Measurements from ENCODE around the gene NFS1. TPM values are rescaled to one million over a fixed set of nuclear protein-coding genes. Genes with fewer than 3 reads are reported as not detected.
"Not testable (repeated sequence)": the region's sequence is repeated elsewhere in the genome, so short reads cannot be mapped to it uniquely, and the experiment has no call there.

Gene NFS1
- total RNA-seq, 2 experiments from 2014 or later, result 41.3 to 56.2 TPM

DNA sequence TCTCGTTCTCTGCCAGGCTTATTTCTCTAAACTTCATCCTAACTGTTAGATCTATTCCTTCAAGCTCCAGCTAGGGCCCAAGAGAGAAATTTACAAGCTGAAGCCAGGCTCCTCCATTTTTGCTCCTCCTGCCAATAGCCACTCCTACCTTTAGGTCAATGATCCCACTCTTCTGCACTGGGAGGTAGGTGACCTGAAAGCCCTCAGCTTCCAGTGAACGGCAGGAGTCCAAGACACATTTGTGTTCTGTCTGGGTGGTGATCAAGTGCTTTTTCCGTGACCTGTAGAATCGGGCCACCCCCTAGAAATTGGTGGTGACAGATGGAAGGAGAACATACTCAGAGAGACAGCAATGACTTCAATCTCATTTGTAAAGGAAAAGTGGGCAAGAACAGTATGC, 8.9 kb downstream of the NFS1 start:
- Histone ChIP-seq H4K20me1 (ENCODE audit: insufficient read depth, low read length) (no peaks in the 10 kb centered on the region), H3K9me3 (ENCODE audit: low read length) (no peaks in the 10 kb centered on the region), H3K36me3 (ENCODE audit: insufficient read depth, low read length) (peaks cover 46% of the 10 kb centered on the region), H3K4me2 (ENCODE audit: low read length) (no peak overlapping the region), H3K27ac (ENCODE audit: low read depth, low read length, poor library complexity, severe bottlenecking) (no peak overlapping the region), H3K4me3 (ENCODE audit: low read depth, low read length, poor library complexity, severe bottlenecking) (no peak overlapping the region), H3K79me2 (ENCODE audit: insufficient read depth, low read depth, low read length) (no peaks in the 10 kb centered on the region), H3K4me1 (ENCODE audit: insufficient read depth, low read length, poor library complexity, severe bottlenecking) (no peaks in the 10 kb centered on the region), H3K9me2 (ENCODE audit: insufficient read depth, low read length) (no peaks in the 10 kb centered on the region), H2AFZ (ENCODE audit: low read length) (no peak overlapping the region)
- TF ChIP-seq, protein P1, sequence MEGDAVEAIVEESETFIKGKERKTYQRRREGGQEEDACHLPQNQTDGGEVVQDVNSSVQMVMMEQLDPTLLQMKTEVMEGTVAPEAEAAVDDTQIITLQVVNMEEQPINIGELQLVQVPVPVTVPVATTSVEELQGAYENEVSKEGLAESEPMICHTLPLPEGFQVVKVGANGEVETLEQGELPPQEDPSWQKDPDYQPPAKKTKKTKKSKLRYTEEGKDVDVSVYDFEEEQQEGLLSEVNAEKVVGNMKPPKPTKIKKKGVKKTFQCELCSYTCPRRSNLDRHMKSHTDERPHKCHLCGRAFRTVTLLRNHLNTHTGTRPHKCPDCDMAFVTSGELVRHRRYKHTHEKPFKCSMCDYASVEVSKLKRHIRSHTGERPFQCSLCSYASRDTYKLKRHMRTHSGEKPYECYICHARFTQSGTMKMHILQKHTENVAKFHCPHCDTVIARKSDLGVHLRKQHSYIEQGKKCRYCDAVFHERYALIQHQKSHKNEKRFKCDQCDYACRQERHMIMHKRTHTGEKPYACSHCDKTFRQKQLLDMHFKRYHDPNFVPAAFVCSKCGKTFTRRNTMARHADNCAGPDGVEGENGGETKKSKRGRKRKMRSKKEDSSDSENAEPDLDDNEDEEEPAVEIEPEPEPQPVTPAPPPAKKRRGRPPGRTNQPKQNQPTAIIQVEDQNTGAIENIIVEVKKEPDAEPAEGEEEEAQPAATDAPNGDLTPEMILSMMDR (conservative IDR thresholded peaks at IDR 0.05; ENCODE audit: low read length), result no peak
- TF ChIP-seq EZH2phosphoT487 (IDR thresholded peaks at IDR 0.05; ENCODE audit: borderline replicate concordance, low read depth, low read length), result no peak
- no peak for DNase-seq (ENCODE audit: low spot score)
- ChIA-PET POLR2A (no interaction called here), CTCF (ENCODE audit: unreplicated experiment) (no interaction called here)
- no TSS peak for BruUV-seq (replicated peaks)
- intact Hi-C loops (cut with micrococcal nuclease; ENCODE audit: unreplicated experiment), result no loop called here

DNA sequence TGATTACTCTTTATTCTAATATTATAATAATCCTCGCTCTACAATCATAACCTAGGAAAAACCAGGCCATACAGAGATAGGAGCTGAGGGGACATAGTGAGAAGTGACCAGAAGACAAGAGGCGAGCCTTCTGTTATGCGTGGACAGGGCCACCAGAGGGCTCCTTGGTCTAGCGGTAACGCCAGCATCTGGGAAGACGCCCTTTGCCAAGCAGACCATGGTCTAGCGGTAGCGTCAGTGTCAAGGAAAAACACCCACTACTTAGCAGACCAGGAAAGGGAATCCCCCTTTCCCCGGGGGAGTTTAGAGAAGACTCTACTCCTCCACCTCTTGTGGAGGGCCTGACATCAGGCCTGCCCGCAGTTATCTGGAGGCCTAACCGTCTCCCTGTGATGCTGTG, 12.3 kb downstream of the NFS1 start:
- peak; percentile 19 for DNase-seq (ENCODE audit: low spot score)
- H4K20me1 ChIP-seq (ENCODE audit: insufficient read depth, low read length); H3K4me2 ChIP-seq (ENCODE audit: low read length); H2AFZ ChIP-seq (ENCODE audit: low read length); H3K4me3 ChIP-seq (ENCODE audit: low read depth, low read length, poor library complexity, severe bottlenecking); POLR2A ChIA-PET; H3K9me3 ChIP-seq (ENCODE audit: low read length); H3K27ac ChIP-seq (ENCODE audit: low read depth, low read length, poor library complexity, severe bottlenecking); CTCF ChIA-PET (ENCODE audit: unreplicated experiment); BruUV-seq (replicated peaks); H3K9me2 ChIP-seq (ENCODE audit: insufficient read depth, low read length); H3K79me2 ChIP-seq (ENCODE audit: insufficient read depth, low read depth, low read length); H3K4me1 ChIP-seq (ENCODE audit: insufficient read depth, low read length, poor library complexity, severe bottlenecking); intact Hi-C loops (cut with micrococcal nuclease; ENCODE audit: unreplicated experiment): not testable (repeated sequence)
- TF ChIP-seq, protein P1 (conservative IDR thresholded peaks at IDR 0.05; ENCODE audit: low read length), result peak; percentile 33; the same call in 1 of the 2 replicates
- H3K36me3 ChIP-seq (ENCODE audit: insufficient read depth, low read length), result peaks cover 35% of the 10 kb centered on the region

DNA sequence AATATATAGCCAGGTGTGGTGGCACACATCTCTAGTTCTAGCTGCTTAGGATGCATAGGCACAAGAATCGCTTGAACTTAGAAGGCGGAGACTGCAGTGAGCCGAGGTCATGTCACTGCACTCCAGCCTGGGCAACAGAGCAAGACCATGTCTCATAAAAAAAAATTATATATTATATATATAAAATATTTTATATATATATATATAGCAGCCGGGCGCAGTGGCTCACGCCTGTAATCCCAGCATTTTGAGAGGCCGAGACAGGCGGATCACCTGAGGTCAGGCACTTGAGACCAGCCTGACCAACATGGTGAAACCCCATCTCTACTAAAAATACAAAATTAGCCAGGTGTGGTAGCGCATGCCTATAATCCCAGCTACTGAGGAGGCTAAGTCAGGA, 13.8 kb downstream of the NFS1 start:
- H3K27ac ChIP-seq (ENCODE audit: low read depth, low read length, poor library complexity, severe bottlenecking); BruUV-seq (replicated peaks); H3K4me1 ChIP-seq (ENCODE audit: insufficient read depth, low read length, poor library complexity, severe bottlenecking); DNase-seq (ENCODE audit: low spot score); CTCF ChIA-PET (ENCODE audit: unreplicated experiment); H3K9me2 ChIP-seq (ENCODE audit: insufficient read depth, low read length); H3K4me3 ChIP-seq (ENCODE audit: low read depth, low read length, poor library complexity, severe bottlenecking); intact Hi-C loops (cut with micrococcal nuclease; ENCODE audit: unreplicated experiment); H3K79me2 ChIP-seq (ENCODE audit: insufficient read depth, low read depth, low read length); H3K4me2 ChIP-seq (ENCODE audit: low read length); H2AFZ ChIP-seq (ENCODE audit: low read length); H4K20me1 ChIP-seq (ENCODE audit: insufficient read depth, low read length); H3K9me3 ChIP-seq (ENCODE audit: low read length): not testable (repeated sequence)
- peaks cover 33% of the 10 kb centered on the region for H3K36me3 ChIP-seq (ENCODE audit: insufficient read depth, low read length)
- POLR2A ChIA-PET, result interaction anchor here (0.6 to 1.2 kb wide), 2 partner anchors 9 to 57 kb away, joined by 3 to 4 read pairs; partner anchors contain the start of gene RBM39

All from OCI-LY7 (cell line).